Measurements from ENCODE around the gene MAEL. TPM values are rescaled to one million over a fixed set of nuclear protein-coding genes. Genes with fewer than 3 reads are reported as not detected.
A peak's percentile ranks its signal among the peaks of the same experiment; 100 is the strongest.

MAEL gene
- total RNA-seq, 1 experiment from 2014 or later, result not detected

GRCh38 chr1:166951050-166951449 lies 38.0 kb upstream of the MAEL start:
- Histone ChIP-seq H3K4me3 (ENCODE audit: low read depth, low read length) (no peak overlapping the region), H3K27me3 (replicated peaks; ENCODE audit: control insufficient read depth, insufficient read depth, low read length) (no peaks in the 10 kb centered on the region), H3K9me3 (no peaks in the 10 kb centered on the region), H3K36me3 (ENCODE audit: control insufficient read depth, insufficient read depth, low read length) (no peaks in the 10 kb centered on the region), H3K4me1 (peaks cover 10% of the 10 kb centered on the region)
- intact Hi-C loops (cut with micrococcal nuclease; ENCODE audit: unreplicated experiment), result no loop called here
- Mint-ChIP-seq H3K4me3 (ENCODE audit: unreplicated experiment) (no peak overlapping the region), H3K27ac (ENCODE audit: unreplicated experiment) (no peak overlapping the region), H3K36me3 (ENCODE audit: insufficient read depth, unreplicated experiment) (no peaks in the 10 kb centered on the region), H3K27me3 (ENCODE audit: insufficient read depth, unreplicated experiment) (peaks cover 6% of the 10 kb centered on the region), H3K9me3 (ENCODE audit: unreplicated experiment) (peaks cover 10% of the 10 kb centered on the region), H3K4me1 (ENCODE audit: low read depth, unreplicated experiment) (peaks cover 1% of the 10 kb centered on the region)
- POLR2A ChIA-PET, result no interaction called here
- DNase-seq, result no peak
- no TSS peak for BruUV-seq (replicated peaks)
- TF ChIP-seq, protein P1, sequence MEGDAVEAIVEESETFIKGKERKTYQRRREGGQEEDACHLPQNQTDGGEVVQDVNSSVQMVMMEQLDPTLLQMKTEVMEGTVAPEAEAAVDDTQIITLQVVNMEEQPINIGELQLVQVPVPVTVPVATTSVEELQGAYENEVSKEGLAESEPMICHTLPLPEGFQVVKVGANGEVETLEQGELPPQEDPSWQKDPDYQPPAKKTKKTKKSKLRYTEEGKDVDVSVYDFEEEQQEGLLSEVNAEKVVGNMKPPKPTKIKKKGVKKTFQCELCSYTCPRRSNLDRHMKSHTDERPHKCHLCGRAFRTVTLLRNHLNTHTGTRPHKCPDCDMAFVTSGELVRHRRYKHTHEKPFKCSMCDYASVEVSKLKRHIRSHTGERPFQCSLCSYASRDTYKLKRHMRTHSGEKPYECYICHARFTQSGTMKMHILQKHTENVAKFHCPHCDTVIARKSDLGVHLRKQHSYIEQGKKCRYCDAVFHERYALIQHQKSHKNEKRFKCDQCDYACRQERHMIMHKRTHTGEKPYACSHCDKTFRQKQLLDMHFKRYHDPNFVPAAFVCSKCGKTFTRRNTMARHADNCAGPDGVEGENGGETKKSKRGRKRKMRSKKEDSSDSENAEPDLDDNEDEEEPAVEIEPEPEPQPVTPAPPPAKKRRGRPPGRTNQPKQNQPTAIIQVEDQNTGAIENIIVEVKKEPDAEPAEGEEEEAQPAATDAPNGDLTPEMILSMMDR (IDR thresholded peaks at IDR 0.05; ENCODE audit: insufficient read depth in 1 of 2, low read depth in 1 of 2, low read length in 1 of 2, severe bottlenecking in 1 of 2, unreplicated experiment in 1 of 2), result no peak
- CTCF ChIA-PET, result no interaction called here

DNA sequence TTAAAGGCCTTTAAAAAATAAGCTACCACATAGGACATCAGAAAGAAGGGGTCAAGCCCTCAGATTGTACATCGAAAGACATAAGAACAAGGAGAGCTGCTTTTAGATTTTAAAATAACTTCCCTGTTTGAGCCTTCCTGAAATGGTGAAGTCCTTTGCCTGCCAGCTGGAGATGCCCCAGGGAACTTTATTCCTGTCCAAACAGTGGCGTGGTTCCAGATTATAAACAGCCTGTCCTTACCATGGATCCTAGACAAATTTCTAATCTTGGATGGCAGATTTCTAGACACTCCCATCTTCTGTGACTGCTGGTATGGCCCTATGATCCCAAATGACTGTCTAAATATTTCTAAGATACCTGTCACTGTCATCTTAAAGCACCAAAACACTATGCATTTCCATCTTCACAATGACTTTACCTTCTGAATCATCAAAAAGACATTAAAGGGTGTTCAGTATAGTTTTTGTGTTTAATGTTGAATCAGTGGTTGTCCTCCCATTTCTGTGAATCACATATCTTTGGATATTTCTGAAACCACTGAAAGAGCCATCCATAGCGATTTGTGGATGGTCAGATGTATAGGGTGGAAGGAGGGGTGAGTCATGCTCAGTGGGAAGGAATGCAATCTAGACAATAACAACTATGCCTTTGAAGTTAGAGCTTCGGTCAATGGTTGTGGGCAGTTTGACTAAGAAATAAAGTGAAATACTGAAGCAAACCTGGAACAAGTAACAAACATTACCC lies 36.9 kb upstream of the MAEL start:
- BruUV-seq (replicated peaks), result no TSS peak

DNA sequence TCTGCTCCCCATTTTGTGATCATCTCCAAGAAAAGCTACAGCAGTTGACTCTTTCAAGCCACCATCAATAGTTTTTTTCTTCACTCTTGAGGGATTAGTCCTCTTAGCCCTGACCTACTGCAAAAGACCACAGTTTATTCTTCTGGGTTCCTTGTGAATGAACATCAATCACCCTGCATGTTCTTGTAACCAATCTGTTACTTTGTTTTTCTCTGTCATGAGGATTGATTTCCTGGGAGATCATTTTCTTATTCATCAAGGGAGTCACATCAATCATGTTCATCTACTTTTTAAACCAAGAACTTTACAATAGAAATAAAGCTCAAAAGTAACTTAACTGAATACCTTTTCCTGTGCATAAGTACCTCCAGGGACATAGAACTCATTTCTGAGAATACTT lies 35.6 kb upstream of the MAEL start:
- Histone ChIP-seq H3K9me3 (no peaks in the 10 kb centered on the region), H3K4me3 (ENCODE audit: low read depth, low read length) (no peak overlapping the region), H3K36me3 (ENCODE audit: control insufficient read depth, insufficient read depth, low read length) (no peaks in the 10 kb centered on the region), H3K4me1 (peaks cover 10% of the 10 kb centered on the region), H3K27me3 (replicated peaks; ENCODE audit: control insufficient read depth, insufficient read depth, low read length) (no peaks in the 10 kb centered on the region)
- Mint-ChIP-seq H3K27me3 (ENCODE audit: insufficient read depth, unreplicated experiment) (peaks cover 2% of the 10 kb centered on the region), H3K4me1 (ENCODE audit: low read depth, unreplicated experiment) (peaks cover 13% of the 10 kb centered on the region), H3K27ac (ENCODE audit: unreplicated experiment) (no peak overlapping the region), H3K9me3 (ENCODE audit: unreplicated experiment) (peaks cover 15% of the 10 kb centered on the region), H3K4me3 (ENCODE audit: unreplicated experiment) (no peak overlapping the region), H3K36me3 (ENCODE audit: insufficient read depth, unreplicated experiment) (no peaks in the 10 kb centered on the region)
- intact Hi-C loops (cut with micrococcal nuclease; ENCODE audit: unreplicated experiment), result loop anchor here (2.0 kb wide), 1 partner anchor 13 kb away; no protein-coding TSS in a partner anchor
- DNase-seq, result no peak
- POLR2A ChIA-PET, result no interaction called here
- CTCF ChIA-PET, result no interaction called here
- BruUV-seq (replicated peaks), result no TSS peak
- TF ChIP-seq, protein P1 (IDR thresholded peaks at IDR 0.05; ENCODE audit: insufficient read depth in 1 of 2, low read depth in 1 of 2, low read length in 1 of 2, severe bottlenecking in 1 of 2, unreplicated experiment in 1 of 2), result no peak

More for the DNA sequence above, 36.9 kb upstream of the MAEL start:
- Mint-ChIP-seq H3K27me3 (ENCODE audit: insufficient read depth, unreplicated experiment) (peaks cover 3% of the 10 kb centered on the region), H3K9me3 (ENCODE audit: unreplicated experiment) (peaks cover 10% of the 10 kb centered on the region), H3K4me1 (ENCODE audit: low read depth, unreplicated experiment) (peaks cover 11% of the 10 kb centered on the region), H3K4me3 (ENCODE audit: unreplicated experiment) (no peak overlapping the region), H3K27ac (ENCODE audit: unreplicated experiment) (peak overlapping the region; percentile 59), H3K36me3 (ENCODE audit: insufficient read depth, unreplicated experiment) (no peaks in the 10 kb centered on the region)
- Histone ChIP-seq H3K4me1 (peaks cover 10% of the 10 kb centered on the region), H3K27me3 (replicated peaks; ENCODE audit: control insufficient read depth, insufficient read depth, low read length) (no peaks in the 10 kb centered on the region), H3K4me3 (ENCODE audit: low read depth, low read length) (no peak overlapping the region), H3K36me3 (ENCODE audit: control insufficient read depth, insufficient read depth, low read length) (no peaks in the 10 kb centered on the region), H3K9me3 (no peaks in the 10 kb centered on the region)
- TF ChIP-seq, protein P1 (IDR thresholded peaks at IDR 0.05; ENCODE audit: insufficient read depth in 1 of 2, low read depth in 1 of 2, low read length in 1 of 2, severe bottlenecking in 1 of 2, unreplicated experiment in 1 of 2), result no peak
- ChIA-PET POLR2A (no interaction called here), CTCF (interaction anchor here (1.0 kb wide), 1 partner anchor 42 kb away, joined by 3 read pairs; no protein-coding TSS in a partner anchor)
- intact Hi-C loops (cut with micrococcal nuclease; ENCODE audit: unreplicated experiment), result loop anchor here (2.0 kb wide), 1 partner anchor 15 kb away; no protein-coding TSS in a partner anchor
- DNase-seq, result peak in 1 of 2 experiments; percentile 27

Data from Caco-2 (cell line).